Rectal smooth muscle tissue (tissue), 1 donor: ENCODE results near the gene ATP11A.

Experiments
- H3K27ac ChIP-seq: one replicate; pipeline ENCODE4 v1.7.0; 2013; ENCODE audit warnings: low read depth, low read length, inconsistent platforms
- H3K27me3 ChIP-seq: one replicate; pipeline ENCODE4 v1.7.0; 2013; ENCODE audit warnings: low read length; ENCODE audit not compliant: control insufficient read depth, insufficient read depth
- H3K36me3 ChIP-seq: one replicate; pipeline ENCODE4 v1.7.0; 2013; ENCODE audit warnings: low read length; ENCODE audit not compliant: control insufficient read depth, insufficient read depth
- H3K4me1 ChIP-seq: one replicate; pipeline ENCODE4 v1.7.0; 2013; ENCODE audit warnings: low read length; ENCODE audit not compliant: control insufficient read depth, insufficient read depth
- H3K4me3 ChIP-seq: one replicate; pipeline ENCODE4 v1.7.0; 2013; ENCODE audit warnings: low read length
- H3K9ac ChIP-seq: one replicate; pipeline ENCODE4 v1.7.0; 2013; ENCODE audit warnings: low read length

ATP11A gene

GRCh38 chr13:112688560-112689302 is 1.1 kb upstream of the ATP11A start:
- H3K4me1 ChIP-seq, result no peaks in the 10 kb centered on the region
- peak overlapping the region; percentile 71 for H3K4me3 ChIP-seq
- H3K27me3 ChIP-seq, result no peaks in the 10 kb centered on the region
- H3K27ac ChIP-seq, result peak overlapping the region; percentile 85
- no peak overlapping the region for H3K9ac ChIP-seq
- H3K36me3 ChIP-seq, result no peaks in the 10 kb centered on the region

GRCh38 chr13:112690283-112690929 is 568 bp downstream of the ATP11A start:
- Histone ChIP-seq H3K4me3 (peak overlapping the region; percentile 71), H3K9ac (no peak overlapping the region), H3K27ac (peak overlapping the region; percentile 62), H3K4me1 (peaks cover 8% of the 10 kb centered on the region), H3K27me3 (no peaks in the 10 kb centered on the region), H3K36me3 (no peaks in the 10 kb centered on the region)

GRCh38 chr13:112692104-112692503 is 2.3 kb downstream of the ATP11A start:
- Histone ChIP-seq H3K4me1 (peaks cover 8% of the 10 kb centered on the region), H3K27ac (no peak overlapping the region), H3K36me3 (no peaks in the 10 kb centered on the region), H3K9ac (no peak overlapping the region), H3K4me3 (peak overlapping the region; percentile 71), H3K27me3 (no peaks in the 10 kb centered on the region)

GRCh38 chr13:112692586-112692985 is 2.7 kb downstream of the ATP11A start:
- H3K4me3 ChIP-seq, result no peak overlapping the region
- H3K4me1 ChIP-seq, result peaks cover 8% of the 10 kb centered on the region
- H3K9ac ChIP-seq, result no peak overlapping the region

GRCh38 chr13:112693831-112694497 is 4.1 kb downstream of the ATP11A start:
- Histone ChIP-seq H3K4me1 (peaks cover 8% of the 10 kb centered on the region), H3K4me3 (no peak overlapping the region), H3K27me3 (no peaks in the 10 kb centered on the region), H3K9ac (no peak overlapping the region), H3K27ac (no peak overlapping the region), H3K36me3 (no peaks in the 10 kb centered on the region)

More at GRCh38 chr13:112692586-112692985, 2.7 kb downstream of the ATP11A start:
- Histone ChIP-seq H3K36me3 (no peaks in the 10 kb centered on the region), H3K27ac (no peak overlapping the region), H3K27me3 (no peaks in the 10 kb centered on the region)

- H3K27ac ChIP-seq, result no peak overlapping the region
- H3K36me3 ChIP-seq, result no peaks in the 10 kb centered on the region
- no peak overlapping the region for H3K9ac ChIP-seq
- peaks cover 8% of the 10 kb centered on the region for H3K4me1 ChIP-seq
- no peaks in the 10 kb centered on the region for H3K27me3 ChIP-seq
- no peak overlapping the region for H3K4me3 ChIP-seq
Observed at GRCh38 chr13:112695121-112695520, 5.3 kb downstream of the ATP11A start.

GRCh38 chr13:112696001-112696868 is 6.4 kb downstream of the ATP11A start:
- H3K4me1 ChIP-seq, result peaks cover 8% of the 10 kb centered on the region

GRCh38 chr13:112696869-112697465 is 7.1 kb downstream of the ATP11A start:
- Histone ChIP-seq H3K27ac (no peak overlapping the region), H3K27me3 (no peaks in the 10 kb centered on the region), H3K4me1 (peaks cover 8% of the 10 kb centered on the region), H3K36me3 (no peaks in the 10 kb centered on the region), H3K9ac (no peak overlapping the region), H3K4me3 (no peak overlapping the region)

More at GRCh38 chr13:112696001-112696868, 6.4 kb downstream of the ATP11A start:
- Histone ChIP-seq H3K4me3 (no peak overlapping the region), H3K9ac (no peak overlapping the region), H3K27me3 (no peaks in the 10 kb centered on the region), H3K27ac (no peak overlapping the region), H3K36me3 (no peaks in the 10 kb centered on the region)

- Histone ChIP-seq H3K27me3 (no peaks in the 10 kb centered on the region), H3K4me1 (peaks cover 8% of the 10 kb centered on the region), H3K27ac (no peak overlapping the region), H3K4me3 (no peak overlapping the region), H3K36me3 (no peaks in the 10 kb centered on the region), H3K9ac (no peak overlapping the region)
Observed at GRCh38 chr13:112697756-112698655, 8.2 kb downstream of the ATP11A start.

- peaks cover under 1% of the 10 kb centered on the region for H3K4me1 ChIP-seq
- H3K9ac ChIP-seq, result no peak overlapping the region
- H3K27me3 ChIP-seq, result no peaks in the 10 kb centered on the region
- no peak overlapping the region for H3K4me3 ChIP-seq
- no peak overlapping the region for H3K27ac ChIP-seq
- no peaks in the 10 kb centered on the region for H3K36me3 ChIP-seq
Observed at GRCh38 chr13:112699322-112699918, 9.6 kb downstream of the ATP11A start.
